HL-60 (cell line): ENCODE data around the gene DMD.

Source experiments
- DNase-seq, 2 experiments: peaks; one replicate each; pipeline ENCODE4 v3.0.0-alpha.2; 2010 to 2020; ENCODE audit warnings: low read depth in 1 of 2, low spot score in 1 of 2
- H3K27ac ChIP-seq: fragments of 250-450 bp; sonication (Bioruptor Pico); replicated peaks from 2 replicates; pipeline ENCODE4 v1.5.1; 2020; ENCODE audit warnings: mild to moderate bottlenecking, moderate library complexity
- H3K27me3 ChIP-seq: fragments of 250-450 bp; sonication (Bioruptor Pico); 2 replicates; pipeline ENCODE4 v1.5.1; 2021; ENCODE audit warnings: mild to moderate bottlenecking, moderate library complexity; ENCODE audit not compliant: insufficient read depth, poor library complexity, severe bottlenecking
- H3K4me3 ChIP-seq: replicated peaks from 2 replicates; pipeline ENCODE4 v1.5.1; 2011; ENCODE audit warnings: mild to moderate bottlenecking, control low read depth, low read length; ENCODE audit not compliant: insufficient read depth
- CTCF ChIP-seq: IDR thresholded peaks from one replicate; pipeline ENCODE4 v1.5.1; 2011; ENCODE audit warnings: low read length, control low read depth, inconsistent platforms; ENCODE audit not compliant: insufficient read depth
- GABPA ChIP-seq: IDR thresholded peaks from 2 replicates; pipeline ENCODE4 v1.6.1; 2012; ENCODE audit warnings: low read depth
- POLR2AphosphoS5 ChIP-seq: IDR thresholded peaks from 2 replicates; pipeline ENCODE4 v1.6.1; 2012; ENCODE audit warnings: low read depth
- SPI1 ChIP-seq: IDR thresholded peaks from 2 replicates; pipeline ENCODE4 v1.6.1; 2012; ENCODE audit warnings: low read depth, mild to moderate bottlenecking, borderline replicate concordance
- TF ChIP-seq, protein P1 (sequence below): IDR thresholded peaks from 2 replicates; pipeline ENCODE4 v1.6.1; 2012; ENCODE audit warnings: low read depth; ENCODE audit not compliant: insufficient replicate concordance

DMD gene

DNA sequence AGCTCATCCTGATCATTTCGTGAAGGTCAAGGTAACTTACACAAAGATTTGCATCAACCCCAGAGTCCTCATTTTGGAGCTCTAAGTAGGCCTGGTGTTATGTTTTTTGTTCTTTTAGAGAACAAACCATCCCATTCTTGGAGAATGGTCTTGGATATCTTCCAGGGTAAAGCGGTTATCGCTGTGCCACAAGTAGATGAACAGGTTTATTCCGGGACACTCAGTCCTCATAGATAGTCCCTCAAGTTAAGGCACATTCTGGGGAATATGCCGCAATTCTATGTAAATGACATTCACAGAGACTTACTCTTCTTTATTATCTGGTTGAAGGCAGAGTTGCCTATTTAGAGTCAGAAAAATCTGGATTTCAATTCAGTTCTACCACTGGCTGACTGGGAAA is 2044.5 kb downstream of the DMD start:
- TF ChIP-seq POLR2AphosphoS5 (no peak), GABPA (no peak), CTCF (no peak), SPI1 (no peak)
- TF ChIP-seq, protein P1, sequence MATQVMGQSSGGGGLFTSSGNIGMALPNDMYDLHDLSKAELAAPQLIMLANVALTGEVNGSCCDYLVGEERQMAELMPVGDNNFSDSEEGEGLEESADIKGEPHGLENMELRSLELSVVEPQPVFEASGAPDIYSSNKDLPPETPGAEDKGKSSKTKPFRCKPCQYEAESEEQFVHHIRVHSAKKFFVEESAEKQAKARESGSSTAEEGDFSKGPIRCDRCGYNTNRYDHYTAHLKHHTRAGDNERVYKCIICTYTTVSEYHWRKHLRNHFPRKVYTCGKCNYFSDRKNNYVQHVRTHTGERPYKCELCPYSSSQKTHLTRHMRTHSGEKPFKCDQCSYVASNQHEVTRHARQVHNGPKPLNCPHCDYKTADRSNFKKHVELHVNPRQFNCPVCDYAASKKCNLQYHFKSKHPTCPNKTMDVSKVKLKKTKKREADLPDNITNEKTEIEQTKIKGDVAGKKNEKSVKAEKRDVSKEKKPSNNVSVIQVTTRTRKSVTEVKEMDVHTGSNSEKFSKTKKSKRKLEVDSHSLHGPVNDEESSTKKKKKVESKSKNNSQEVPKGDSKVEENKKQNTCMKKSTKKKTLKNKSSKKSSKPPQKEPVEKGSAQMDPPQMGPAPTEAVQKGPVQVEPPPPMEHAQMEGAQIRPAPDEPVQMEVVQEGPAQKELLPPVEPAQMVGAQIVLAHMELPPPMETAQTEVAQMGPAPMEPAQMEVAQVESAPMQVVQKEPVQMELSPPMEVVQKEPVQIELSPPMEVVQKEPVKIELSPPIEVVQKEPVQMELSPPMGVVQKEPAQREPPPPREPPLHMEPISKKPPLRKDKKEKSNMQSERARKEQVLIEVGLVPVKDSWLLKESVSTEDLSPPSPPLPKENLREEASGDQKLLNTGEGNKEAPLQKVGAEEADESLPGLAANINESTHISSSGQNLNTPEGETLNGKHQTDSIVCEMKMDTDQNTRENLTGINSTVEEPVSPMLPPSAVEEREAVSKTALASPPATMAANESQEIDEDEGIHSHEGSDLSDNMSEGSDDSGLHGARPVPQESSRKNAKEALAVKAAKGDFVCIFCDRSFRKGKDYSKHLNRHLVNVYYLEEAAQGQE = no peak
- no peak overlapping the region for H3K27ac ChIP-seq
- no peak for DNase-seq

DNA sequence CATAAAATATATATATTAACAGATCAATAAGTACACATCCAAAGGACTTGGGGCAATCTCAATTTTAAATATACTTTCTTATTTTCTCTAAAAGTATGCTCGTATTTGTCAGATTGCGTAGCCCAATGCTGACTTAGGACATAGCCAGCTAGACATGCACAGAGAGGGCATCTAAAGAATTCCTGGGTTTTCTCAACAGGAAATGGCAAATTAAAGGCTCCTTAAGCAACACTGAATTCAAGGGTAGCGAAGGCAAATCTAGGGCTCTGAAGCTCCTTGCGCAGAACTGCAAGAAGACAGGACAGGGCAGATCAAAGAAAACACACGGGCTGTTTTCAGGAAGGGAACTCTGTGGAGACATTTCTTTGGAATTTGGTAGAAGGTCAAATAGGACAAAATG is 2044.9 kb downstream of the DMD start:
- TF ChIP-seq SPI1 = no peak
- TF ChIP-seq, protein P1 = no peak
- no peak for TF ChIP-seq POLR2AphosphoS5
- no peak for TF ChIP-seq CTCF
- DNase-seq = no peak
- peaks cover 2% of the 10 kb centered on the region for H3K27me3 ChIP-seq

More for the DNA sequence above, 2044.5 kb downstream of the DMD start:
- Histone ChIP-seq H3K4me3 (no peak overlapping the region), H3K27me3 (peaks cover 2% of the 10 kb centered on the region)

DNA sequence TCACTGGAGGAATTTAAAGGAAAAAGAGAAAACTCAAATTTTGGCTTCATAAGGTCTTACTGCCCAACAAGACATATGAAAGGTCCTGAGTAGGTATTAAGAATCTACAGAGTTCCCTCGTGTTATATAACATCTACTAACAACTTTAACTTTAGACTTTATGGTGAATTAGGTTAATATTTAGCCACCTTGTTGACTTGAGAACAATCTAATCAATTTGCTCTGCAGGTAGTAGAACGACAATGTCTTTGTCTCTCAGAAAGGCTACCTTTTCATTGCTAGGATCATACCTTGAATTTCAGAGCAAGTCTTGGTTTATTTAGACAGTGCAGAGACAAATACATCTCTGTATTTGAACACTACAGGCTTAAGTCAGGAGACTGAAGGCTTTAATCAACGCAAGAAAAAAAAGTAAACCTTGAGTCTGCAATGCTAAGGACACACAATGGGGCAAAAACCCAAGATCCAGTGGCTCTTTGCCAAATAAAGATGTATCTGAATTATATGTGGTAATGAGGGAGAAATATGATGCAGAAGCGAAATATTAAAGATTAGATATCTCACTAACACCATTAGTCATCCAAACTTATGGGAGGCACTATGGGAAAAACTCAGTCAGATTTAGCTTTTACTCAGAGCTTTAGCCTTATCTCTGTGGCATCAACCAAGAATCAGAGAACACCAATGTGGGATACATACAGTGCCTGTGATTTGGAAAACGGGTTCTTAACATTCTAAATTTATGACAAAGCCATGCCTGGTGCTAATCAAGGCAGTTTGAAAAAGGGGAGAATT is 2045.9 kb downstream of the DMD start:
- Histone ChIP-seq H3K4me3 (no peak overlapping the region), H3K27ac (no peak overlapping the region), H3K27me3 (peaks cover 2% of the 10 kb centered on the region)
- TF ChIP-seq CTCF (no peak), POLR2AphosphoS5 (no peak), SPI1 (no peak), GABPA (no peak)
- TF ChIP-seq, protein P1 = no peak
- DNase-seq = no peak

More for the DNA sequence above, 2044.9 kb downstream of the DMD start:
- Histone ChIP-seq H3K27ac (no peak overlapping the region), H3K4me3 (no peak overlapping the region)
